Tibial artery (tissue), 4 donors: ENCODE measurements around the gene SOHLH1.

ENCODE experiments used
- DNase-seq, 2 donors: peaks; one replicate each; pipeline ENCODE4 v3.0.0-alpha.2; 2019
- H3K27ac ChIP-seq, 2 donors: fragments of 200-600 bp; sonication (generic) in 1 of 2; 1 replicate in 1 of 2; 2 replicates in 1 of 2; pipeline ENCODE4 v1.5.1; 2018 to 2019; ENCODE audit warnings: mild to moderate bottlenecking in 1 of 2
- H3K27me3 ChIP-seq, 2 donors: fragments of 200-600 bp; sonication (generic) in 1 of 2; one replicate each; pipeline versions ENCODE4 v1.5.1 to v1.6.0; 2016 to 2019
- H3K36me3 ChIP-seq, 3 donors: fragments of 200-600 bp; sonication (generic) in 2 of 3; one replicate each; pipeline ENCODE4 v1.5.1; 2016 to 2019; ENCODE audit warnings: mild to moderate bottlenecking in 2 of 3
- H3K4me1 ChIP-seq, 4 donors: fragments of 200-600 bp; sonication (generic) in 2 of 4; 1 replicate in 3 of 4; 2 replicates in 1 of 4; pipeline ENCODE4 v1.5.1; 2016 to 2019
- H3K4me3 ChIP-seq, 2 donors: fragments of 200-600 bp; sonication (generic) in 1 of 2; 1 replicate in 1 of 2; 2 replicates in 1 of 2; pipeline ENCODE4 v1.5.1; 2018 to 2019; ENCODE audit warnings: mild to moderate bottlenecking in 2 of 2
- H3K9me3 ChIP-seq, 3 donors: fragments of 200-600 bp; sonication (generic) in 1 of 3; one replicate each; pipeline ENCODE4 v1.5.1; 2016 to 2019
- intact Hi-C: fragments of 100-400 bp; cut with DNase I; formaldehyde crosslinking; loops from one replicate; pipeline ENCODE4 v1.15.0; 2023; ENCODE audit warnings: low total_unique reads
- TF ChIP-seq, protein P1 (sequence below), 2 experiments: fragments of 200-600 bp in 1 of 2; fragments of 450-650 bp in 1 of 2; IDR thresholded peaks; one replicate each; pipeline ENCODE4 v1.5.1; 2017 to 2019; ENCODE audit warnings: antibody characterized with exemption in 2 of 2, mild to moderate bottlenecking in 1 of 2, moderate library complexity in 1 of 2

The SOHLH1 gene

DNA sequence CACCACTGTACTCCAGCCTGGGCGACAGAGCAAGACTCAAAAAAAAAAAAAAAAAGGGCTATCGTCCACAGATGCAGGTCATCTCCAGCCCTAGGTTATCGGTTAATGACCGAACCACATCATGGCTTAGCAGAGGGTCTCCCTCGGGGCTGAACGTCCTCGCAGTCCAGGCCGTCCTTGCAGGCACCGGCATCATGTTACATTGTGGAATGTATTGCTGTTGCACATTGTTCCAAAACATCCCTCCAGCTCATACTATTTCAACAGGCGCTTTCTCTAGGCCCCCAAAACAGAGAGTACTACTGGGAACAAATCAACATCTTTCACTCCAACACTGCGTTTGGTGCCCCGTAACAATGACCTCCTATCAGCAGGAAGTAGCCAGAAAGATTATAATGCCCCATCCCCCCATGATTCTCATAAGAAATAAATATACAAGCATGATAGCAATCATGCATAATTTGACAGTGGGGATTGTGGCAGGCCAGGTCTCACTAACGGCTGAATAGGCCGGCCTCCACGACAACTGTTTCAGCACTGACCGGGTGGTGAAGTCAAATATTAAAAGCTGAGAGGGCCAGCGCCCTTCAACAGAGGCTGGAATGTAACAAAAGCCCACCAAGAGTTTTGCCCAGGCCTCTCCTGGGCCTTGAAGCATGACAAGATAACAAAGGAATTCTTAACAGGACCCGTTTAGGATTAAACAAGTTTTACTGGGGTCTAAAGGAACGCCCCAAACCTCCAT, 37.3 kb downstream of the SOHLH1 start:
- no peaks in the 10 kb centered on the region for H3K9me3 ChIP-seq
- no peak for DNase-seq
- H3K4me1 ChIP-seq: no peaks in the 10 kb centered on the region
- H3K4me3 ChIP-seq: no peak overlapping the region
- intact Hi-C loops: no loop called here
- H3K36me3 ChIP-seq: no peaks in the 10 kb centered on the region
- peaks cover 0 to 55% of the 10 kb centered on the region in 2 donors for H3K27me3 ChIP-seq
- H3K27ac ChIP-seq: no peak overlapping the region
- TF ChIP-seq, protein P1, sequence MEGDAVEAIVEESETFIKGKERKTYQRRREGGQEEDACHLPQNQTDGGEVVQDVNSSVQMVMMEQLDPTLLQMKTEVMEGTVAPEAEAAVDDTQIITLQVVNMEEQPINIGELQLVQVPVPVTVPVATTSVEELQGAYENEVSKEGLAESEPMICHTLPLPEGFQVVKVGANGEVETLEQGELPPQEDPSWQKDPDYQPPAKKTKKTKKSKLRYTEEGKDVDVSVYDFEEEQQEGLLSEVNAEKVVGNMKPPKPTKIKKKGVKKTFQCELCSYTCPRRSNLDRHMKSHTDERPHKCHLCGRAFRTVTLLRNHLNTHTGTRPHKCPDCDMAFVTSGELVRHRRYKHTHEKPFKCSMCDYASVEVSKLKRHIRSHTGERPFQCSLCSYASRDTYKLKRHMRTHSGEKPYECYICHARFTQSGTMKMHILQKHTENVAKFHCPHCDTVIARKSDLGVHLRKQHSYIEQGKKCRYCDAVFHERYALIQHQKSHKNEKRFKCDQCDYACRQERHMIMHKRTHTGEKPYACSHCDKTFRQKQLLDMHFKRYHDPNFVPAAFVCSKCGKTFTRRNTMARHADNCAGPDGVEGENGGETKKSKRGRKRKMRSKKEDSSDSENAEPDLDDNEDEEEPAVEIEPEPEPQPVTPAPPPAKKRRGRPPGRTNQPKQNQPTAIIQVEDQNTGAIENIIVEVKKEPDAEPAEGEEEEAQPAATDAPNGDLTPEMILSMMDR (IDR thresholded peaks at IDR 0.05): no peak

DNA sequence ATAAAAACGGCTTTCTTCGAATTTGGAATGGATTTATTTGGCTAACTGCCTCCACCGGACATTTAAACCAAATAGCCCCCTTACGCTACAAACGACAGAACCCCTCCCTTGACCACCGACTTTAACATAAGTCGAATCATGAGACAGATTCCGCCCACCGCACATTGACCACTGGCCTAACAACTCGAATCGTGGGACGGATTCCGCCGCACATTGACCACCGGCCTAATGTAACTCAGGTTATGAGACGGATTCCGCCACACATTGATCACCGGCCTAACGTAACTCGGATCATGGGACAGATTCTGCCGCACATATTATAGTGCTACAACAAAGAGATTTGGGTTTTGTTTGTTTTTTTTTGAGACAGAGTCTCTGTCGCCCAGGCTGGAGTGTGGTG, 38.9 kb downstream of the SOHLH1 start:
- Histone ChIP-seq H3K36me3 (no peaks in the 10 kb centered on the region), H3K4me3 (no peak overlapping the region), H3K9me3 (no peaks in the 10 kb centered on the region), H3K27ac (no peak overlapping the region), H3K4me1 (no peaks in the 10 kb centered on the region), H3K27me3 (peaks cover 0 to 50% of the 10 kb centered on the region in 2 donors)
- TF ChIP-seq, protein P1 (IDR thresholded peaks at IDR 0.05): no peak
- intact Hi-C loops: no loop called here
- DNase-seq: no peak

DNA sequence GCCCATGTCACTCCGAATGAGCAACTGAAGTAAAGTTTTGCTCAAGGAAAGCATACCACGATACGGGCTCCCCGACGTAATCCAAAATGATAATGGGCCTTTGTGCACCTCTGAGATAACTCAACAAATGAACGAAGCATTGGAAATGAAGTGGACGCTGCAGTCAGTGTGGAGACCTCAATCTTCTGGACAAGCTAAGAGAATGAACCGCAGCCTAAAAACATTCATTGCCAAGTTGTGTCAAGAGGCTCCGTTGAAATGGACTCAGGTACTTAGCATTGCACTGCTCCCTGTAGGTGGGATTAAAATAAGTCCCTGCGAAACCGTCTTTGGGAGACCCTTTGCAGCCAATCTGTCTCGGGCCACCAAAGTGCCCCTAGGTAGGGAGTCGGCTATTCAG, 40.0 kb downstream of the SOHLH1 start:
- Histone ChIP-seq H3K9me3 (no peaks in the 10 kb centered on the region), H3K4me1 (no peaks in the 10 kb centered on the region), H3K27me3 (peaks cover 0 to 40% of the 10 kb centered on the region in 2 donors), H3K27ac (no peak overlapping the region), H3K36me3 (no peaks in the 10 kb centered on the region), H3K4me3 (no peak overlapping the region)
- no peak for DNase-seq
- TF ChIP-seq, protein P1 (IDR thresholded peaks at IDR 0.05): no peak
- intact Hi-C loops: no loop called here

DNA sequence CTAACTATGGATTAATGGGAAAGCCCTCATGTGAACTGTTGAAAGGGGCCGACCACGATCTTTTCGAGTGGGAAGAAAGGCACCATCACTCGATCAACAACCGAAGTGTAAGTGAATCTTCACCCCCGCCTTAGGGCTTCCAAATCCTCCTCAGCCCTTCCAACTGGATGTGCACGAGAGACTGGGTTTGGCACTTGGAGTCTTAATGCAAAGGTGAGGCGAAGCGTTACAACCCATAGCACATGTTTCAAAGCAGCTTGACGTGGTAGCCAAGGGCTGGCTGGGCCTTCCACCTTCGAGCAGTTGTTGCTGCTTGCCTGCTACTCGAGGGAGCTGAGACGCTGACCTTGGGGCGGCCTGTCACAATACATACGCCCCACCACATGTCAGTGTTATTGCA, 41.9 kb downstream of the SOHLH1 start:
- no peak for DNase-seq
- Histone ChIP-seq H3K36me3 (no peaks in the 10 kb centered on the region), H3K4me1 (no peaks in the 10 kb centered on the region), H3K27ac (no peak overlapping the region), H3K4me3 (no peak overlapping the region), H3K9me3 (no peaks in the 10 kb centered on the region), H3K27me3 (peaks cover 0 to 24% of the 10 kb centered on the region in 2 donors)
- intact Hi-C loops: no loop called here
- TF ChIP-seq, protein P1 (IDR thresholded peaks at IDR 0.05): no peak

DNA sequence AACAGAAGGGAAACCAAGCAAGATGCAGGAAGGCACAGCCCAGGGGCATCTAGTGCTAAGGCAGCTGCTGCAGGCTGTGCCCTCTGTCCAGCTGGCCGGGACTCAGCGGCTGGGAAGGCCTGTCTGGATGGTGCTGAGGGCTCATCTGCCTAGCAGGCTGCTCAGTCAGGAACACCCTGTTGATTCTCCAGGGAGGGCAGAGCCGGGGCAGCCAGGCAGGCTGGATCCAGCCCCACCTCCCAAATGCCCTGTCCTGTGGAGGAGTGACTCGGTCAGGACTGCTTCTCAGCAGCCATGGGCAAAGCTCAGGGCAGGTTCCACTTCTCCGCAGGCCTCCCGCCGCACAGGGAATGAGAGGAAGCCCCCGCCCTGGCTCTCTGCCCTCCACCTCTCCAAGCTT, 44.0 kb downstream of the SOHLH1 start:
- H3K4me3 ChIP-seq: no peak overlapping the region
- H3K27ac ChIP-seq: no peak overlapping the region
- no peak for DNase-seq
- H3K27me3 ChIP-seq: peaks cover 0 to 23% of the 10 kb centered on the region in 2 donors
- H3K4me1 ChIP-seq: no peaks in the 10 kb centered on the region
- intact Hi-C loops: no loop called here
- no peaks in the 10 kb centered on the region for H3K36me3 ChIP-seq
- no peaks in the 10 kb centered on the region for H3K9me3 ChIP-seq
- TF ChIP-seq, protein P1 (IDR thresholded peaks at IDR 0.05): no peak
